Activated T-helper 1 cell treated with anti-CD3 and anti-CD28 coated beads, Interleukin-12 subunit alpha, Interleukin-12 subunit beta, Interleukin-2, Interleukin-4 antibody, amounts not matched to agents 30 ng/mL and 10 ng/mL and 1 ng/mL, durations not matched to agents 14 hours and 24 hours and 36 hours (primary cell): ENCODE results near the gene NTRK2. TPM values are rescaled to one million over a fixed set of nuclear protein-coding genes. Genes with fewer than 3 reads are reported as not detected.

Experiments
- DNase-seq: peaks from one replicate; pipeline ENCODE4 v3.0.0; 2021; ENCODE audit warnings: low spot score
- H3K27ac Mint-ChIP-seq: one replicate; pipeline ENCODE4 v1.8.0; 2021; ENCODE audit warnings: mild to moderate bottlenecking, mixed read lengths
- H3K27me3 Mint-ChIP-seq: one replicate; pipeline ENCODE4 v1.8.0; 2022; ENCODE audit warnings: mild to moderate bottlenecking, moderate library complexity, mixed read lengths; ENCODE audit not compliant: insufficient read depth
- H3K36me3 Mint-ChIP-seq: one replicate; pipeline ENCODE4 v1.8.0; 2021; ENCODE audit warnings: low read depth, mixed read lengths
- H3K4me1 Mint-ChIP-seq: one replicate; pipeline ENCODE4 v1.8.0; 2021; ENCODE audit warnings: low read depth, mixed read lengths
- H3K4me3 Mint-ChIP-seq: one replicate; pipeline ENCODE4 v1.8.0; 2021; ENCODE audit warnings: mild to moderate bottlenecking, moderate library complexity, mixed read lengths
- H3K9me3 Mint-ChIP-seq: one replicate; pipeline ENCODE4 v1.8.0; 2021; ENCODE audit warnings: mixed read lengths
- intact Hi-C: fragments of 100-400 bp; cut with micrococcal nuclease; formaldehyde crosslinking; loops from one replicate; pipeline ENCODE4 v1.15.1; 2024
- total RNA-seq: library from RNA; stranded (reverse); gene quantifications from 2 replicates; pipeline ENCODE4 v1.2.3, GENCODE V29; 2022

NTRK2 gene
- total RNA-seq, 1 donor from 2014 or later, result 2.9 TPM

- H3K27ac Mint-ChIP-seq, result no peak overlapping the region
- no peaks in the 10 kb centered on the region for H3K9me3 Mint-ChIP-seq
- no peaks in the 10 kb centered on the region for H3K4me1 Mint-ChIP-seq
- intact Hi-C loops, result no loop called here
- DNase-seq, result no peak
- H3K36me3 Mint-ChIP-seq, result no peaks in the 10 kb centered on the region
- H3K27me3 Mint-ChIP-seq, result peaks cover 2% of the 10 kb centered on the region
- no peak overlapping the region for H3K4me3 Mint-ChIP-seq
These were observed 321.5 kb downstream of the NTRK2 start for GRCh38 chr9:84990850-84991513.

GRCh38 chr9:84991514-84991870, 322.0 kb downstream of the NTRK2 start:
- Mint-ChIP-seq H3K27me3 (peaks cover 2% of the 10 kb centered on the region), H3K36me3 (no peaks in the 10 kb centered on the region), H3K27ac (no peak overlapping the region), H3K9me3 (no peaks in the 10 kb centered on the region), H3K4me1 (no peaks in the 10 kb centered on the region), H3K4me3 (no peak overlapping the region)
- DNase-seq, result no peak
- intact Hi-C loops, result no loop called here

DNA sequence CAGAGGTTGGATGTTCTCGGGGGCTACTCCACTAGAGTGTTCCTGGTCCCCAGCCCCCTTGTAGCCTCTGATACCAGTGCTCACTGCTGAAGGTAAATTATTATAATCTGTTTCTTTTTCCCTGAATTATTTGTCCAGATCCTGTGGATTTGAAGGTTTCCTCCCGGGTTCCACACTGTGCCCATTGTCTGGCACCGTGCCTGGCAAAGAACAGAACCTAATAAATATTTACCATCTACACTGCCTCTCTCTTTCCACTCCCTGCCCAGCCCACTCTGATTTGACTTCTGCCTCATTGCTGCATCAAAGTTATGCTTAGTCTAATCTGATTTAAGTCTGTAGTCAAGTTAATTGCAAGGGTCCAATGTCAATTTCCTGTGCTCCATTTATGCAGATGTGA, 322.9 kb downstream of the NTRK2 start:
- H3K9me3 Mint-ChIP-seq, result no peaks in the 10 kb centered on the region
- H3K4me1 Mint-ChIP-seq, result no peaks in the 10 kb centered on the region
- intact Hi-C loops, result no loop called here
- no peaks in the 10 kb centered on the region for H3K36me3 Mint-ChIP-seq
- H3K4me3 Mint-ChIP-seq, result no peak overlapping the region
- H3K27ac Mint-ChIP-seq, result no peak overlapping the region
- no peak for DNase-seq
- H3K27me3 Mint-ChIP-seq, result peaks cover under 1% of the 10 kb centered on the region

GRCh38 chr9:84993105-84993504, 323.6 kb downstream of the NTRK2 start:
- H3K36me3 Mint-ChIP-seq, result no peaks in the 10 kb centered on the region

DNA sequence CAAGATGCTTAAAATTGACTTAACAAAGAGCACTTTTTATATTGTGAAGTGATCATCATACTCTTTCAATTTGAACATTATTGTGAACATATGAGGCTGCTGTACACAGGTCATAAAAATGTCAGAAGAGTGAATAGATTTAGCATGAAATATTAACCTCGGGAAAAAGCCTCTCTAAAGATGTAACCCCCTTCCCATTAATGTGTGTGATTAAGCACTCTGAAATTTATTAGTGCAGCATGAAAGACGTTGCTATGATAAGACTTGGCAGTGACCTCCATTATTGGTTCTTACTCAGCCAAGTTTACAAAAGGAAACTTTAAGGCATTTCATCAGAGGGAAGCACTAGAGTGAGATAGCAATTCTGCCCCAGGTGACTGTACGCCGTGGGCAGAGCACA, 326.5 kb downstream of the NTRK2 start:
- no peak for DNase-seq
- intact Hi-C loops, result no loop called here
- no peaks in the 10 kb centered on the region for H3K27me3 Mint-ChIP-seq
- H3K4me3 Mint-ChIP-seq, result no peak overlapping the region
- H3K36me3 Mint-ChIP-seq, result no peaks in the 10 kb centered on the region
- H3K4me1 Mint-ChIP-seq, result no peaks in the 10 kb centered on the region
- H3K9me3 Mint-ChIP-seq, result no peaks in the 10 kb centered on the region
- no peak overlapping the region for H3K27ac Mint-ChIP-seq

More at GRCh38 chr9:84993105-84993504, 323.6 kb downstream of the NTRK2 start:
- no peak for DNase-seq
- Mint-ChIP-seq H3K4me1 (no peaks in the 10 kb centered on the region), H3K4me3 (no peak overlapping the region), H3K9me3 (no peaks in the 10 kb centered on the region), H3K27ac (no peak overlapping the region), H3K27me3 (no peaks in the 10 kb centered on the region)
- intact Hi-C loops, result no loop called here

- intact Hi-C loops, result no loop called here
- no peaks in the 10 kb centered on the region for H3K4me1 Mint-ChIP-seq
- H3K9me3 Mint-ChIP-seq, result no peaks in the 10 kb centered on the region
- H3K27ac Mint-ChIP-seq, result no peak overlapping the region
- H3K27me3 Mint-ChIP-seq, result no peaks in the 10 kb centered on the region
- no peak overlapping the region for H3K4me3 Mint-ChIP-seq
- no peak for DNase-seq
- no peaks in the 10 kb centered on the region for H3K36me3 Mint-ChIP-seq
These were observed 327.2 kb downstream of the NTRK2 start for GRCh38 chr9:84996716-84997115.

GRCh38 chr9:84997472-84997871, 327.9 kb downstream of the NTRK2 start:
- Mint-ChIP-seq H3K36me3 (no peaks in the 10 kb centered on the region), H3K4me1 (no peaks in the 10 kb centered on the region), H3K27me3 (no peaks in the 10 kb centered on the region), H3K4me3 (no peak overlapping the region), H3K27ac (no peak overlapping the region), H3K9me3 (no peaks in the 10 kb centered on the region)
- DNase-seq, result no peak
- intact Hi-C loops, result no loop called here

DNA sequence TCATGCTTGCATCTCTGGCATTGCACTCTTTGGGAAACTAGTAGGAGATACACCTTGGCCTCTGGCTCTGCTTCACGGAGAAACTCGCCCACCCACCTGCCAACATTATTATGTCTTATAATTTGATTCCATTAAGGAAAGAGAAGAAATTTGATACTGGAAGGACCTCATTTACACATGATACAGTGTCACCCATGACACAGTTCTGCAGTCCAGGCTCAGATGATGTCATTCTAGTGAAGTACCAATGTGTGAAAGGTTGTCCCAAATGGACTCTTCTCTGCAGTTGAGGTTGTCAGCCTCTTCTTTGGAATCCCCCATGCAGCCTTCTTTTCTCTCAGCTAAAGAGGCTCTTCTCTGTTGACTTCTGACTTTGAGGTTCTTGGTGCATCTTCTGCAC, 329.1 kb downstream of the NTRK2 start:
- no peak overlapping the region for H3K27ac Mint-ChIP-seq
- H3K9me3 Mint-ChIP-seq, result no peaks in the 10 kb centered on the region
- H3K27me3 Mint-ChIP-seq, result no peaks in the 10 kb centered on the region
- intact Hi-C loops, result no loop called here
- no peak overlapping the region for H3K4me3 Mint-ChIP-seq
- DNase-seq, result no peak
- no peaks in the 10 kb centered on the region for H3K36me3 Mint-ChIP-seq
- H3K4me1 Mint-ChIP-seq, result no peaks in the 10 kb centered on the region

DNA sequence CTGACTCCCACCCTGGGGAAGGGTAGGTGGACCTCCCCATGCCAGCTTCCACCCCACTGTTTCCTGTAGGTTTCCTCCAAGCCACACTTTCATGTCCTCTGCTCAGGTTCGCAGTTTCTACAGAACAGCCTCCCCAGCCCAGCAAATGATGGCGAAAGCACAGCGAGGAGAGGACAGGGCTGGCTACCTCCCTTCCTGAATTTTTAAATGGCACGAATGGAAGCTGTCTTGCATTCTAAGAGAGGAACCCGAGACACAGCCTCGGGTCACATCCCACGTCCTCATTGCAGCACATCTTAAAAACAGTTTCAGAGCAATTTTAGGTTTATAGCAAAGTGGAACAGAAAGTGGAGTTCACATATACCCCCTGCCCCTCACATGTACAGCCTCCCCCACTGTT, 330.3 kb downstream of the NTRK2 start:
- H3K9me3 Mint-ChIP-seq, result no peaks in the 10 kb centered on the region
- no peaks in the 10 kb centered on the region for H3K27me3 Mint-ChIP-seq
- H3K4me3 Mint-ChIP-seq, result no peak overlapping the region
- H3K4me1 Mint-ChIP-seq, result no peaks in the 10 kb centered on the region
- H3K27ac Mint-ChIP-seq, result no peak overlapping the region
- H3K36me3 Mint-ChIP-seq, result no peaks in the 10 kb centered on the region
- intact Hi-C loops, result no loop called here
- DNase-seq, result no peak

- Mint-ChIP-seq H3K27me3 (no peaks in the 10 kb centered on the region), H3K36me3 (no peaks in the 10 kb centered on the region), H3K4me3 (no peak overlapping the region), H3K27ac (no peak overlapping the region), H3K4me1 (no peaks in the 10 kb centered on the region), H3K9me3 (no peaks in the 10 kb centered on the region)
- intact Hi-C loops, result no loop called here
- no peak for DNase-seq
These were observed 332.4 kb downstream of the NTRK2 start for GRCh38 chr9:85001925-85002324.

- Mint-ChIP-seq H3K9me3 (no peaks in the 10 kb centered on the region), H3K4me1 (no peaks in the 10 kb centered on the region), H3K27ac (no peak overlapping the region), H3K36me3 (no peaks in the 10 kb centered on the region), H3K4me3 (no peak overlapping the region), H3K27me3 (no peaks in the 10 kb centered on the region)
- DNase-seq, result no peak
- intact Hi-C loops, result no loop called here
These were observed 335.4 kb downstream of the NTRK2 start for GRCh38 chr9:85004818-85005413.

DNA sequence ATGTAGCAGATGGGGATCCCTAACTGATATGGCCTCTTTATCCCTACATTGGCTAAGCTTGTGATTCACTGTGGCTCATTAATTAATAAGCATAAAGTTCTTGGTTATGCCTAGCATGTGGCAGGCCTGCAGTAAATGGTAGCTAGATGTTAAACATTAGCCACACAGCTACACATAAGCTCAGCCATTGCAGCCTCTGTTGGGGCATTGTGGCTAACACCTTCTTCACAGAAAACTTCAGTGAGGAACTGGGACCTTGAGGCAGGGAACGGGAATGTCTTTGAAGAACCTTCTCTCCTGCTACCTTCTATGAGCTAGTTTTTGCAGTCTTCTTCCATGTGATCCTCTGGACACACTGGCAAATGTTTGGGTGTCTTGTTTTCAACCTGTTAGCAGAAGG, 338.2 kb downstream of the NTRK2 start:
- no peak overlapping the region for H3K4me3 Mint-ChIP-seq
- no peak for DNase-seq
- no peaks in the 10 kb centered on the region for H3K9me3 Mint-ChIP-seq
- no peaks in the 10 kb centered on the region for H3K27me3 Mint-ChIP-seq
- H3K4me1 Mint-ChIP-seq, result no peaks in the 10 kb centered on the region
- H3K36me3 Mint-ChIP-seq, result no peaks in the 10 kb centered on the region
- intact Hi-C loops, result no loop called here
- no peak overlapping the region for H3K27ac Mint-ChIP-seq

DNA sequence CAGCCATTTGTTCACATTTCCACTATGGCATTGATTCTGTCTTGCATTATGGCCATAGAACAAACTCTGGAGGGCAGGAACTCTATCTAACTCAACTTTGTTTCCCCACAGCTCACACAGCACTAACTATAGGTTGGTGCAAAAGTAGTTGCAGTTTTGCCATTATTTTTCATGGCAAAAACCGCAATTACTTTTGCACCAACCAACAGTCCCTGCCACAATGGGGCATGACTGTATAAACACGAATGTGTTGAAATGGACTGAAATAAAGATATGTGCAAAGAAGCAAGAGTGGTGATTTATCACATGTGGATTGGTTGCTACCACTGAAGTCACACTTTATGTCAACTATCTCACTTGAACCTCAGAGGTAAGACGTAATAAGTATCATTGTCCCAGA, 338.7 kb downstream of the NTRK2 start:
- intact Hi-C loops, result no loop called here

GRCh38 chr9:85009251-85009650, 339.7 kb downstream of the NTRK2 start:
- Mint-ChIP-seq H3K4me1 (no peaks in the 10 kb centered on the region), H3K36me3 (no peaks in the 10 kb centered on the region), H3K4me3 (no peak overlapping the region), H3K27me3 (peaks cover 1% of the 10 kb centered on the region), H3K27ac (no peak overlapping the region), H3K9me3 (no peaks in the 10 kb centered on the region)
- DNase-seq, result no peak
- intact Hi-C loops, result no loop called here

More for the DNA sequence above, 338.7 kb downstream of the NTRK2 start:
- no peak overlapping the region for H3K27ac Mint-ChIP-seq
- H3K36me3 Mint-ChIP-seq, result no peaks in the 10 kb centered on the region
- no peaks in the 10 kb centered on the region for H3K27me3 Mint-ChIP-seq
- no peak for DNase-seq
- no peak overlapping the region for H3K4me3 Mint-ChIP-seq
- no peaks in the 10 kb centered on the region for H3K4me1 Mint-ChIP-seq
- H3K9me3 Mint-ChIP-seq, result no peaks in the 10 kb centered on the region
